SHP77 (cell line): ENCODE measurements around the gene PDCD4.
A peak's percentile ranks its signal among the peaks of the same experiment; 100 is the strongest.

Experiments used
- DNase-seq, 2 experiments: peaks; one replicate each; lab custom pipeline; 2025; lab: John Stamatoyannopoulos, UW

Gene PDCD4

GRCh38 chr10:110842326-110842904, 29.3 kb upstream of the PDCD4 start:
- no peak for DNase-seq

- DNase-seq, result no peak
These were observed 28.7 kb upstream of the PDCD4 start for GRCh38 chr10:110843031-110843430.

- no peak for DNase-seq
These were observed 27.7 kb upstream of the PDCD4 start for GRCh38 chr10:110843796-110844616.

- no peak for DNase-seq
These were observed 27.2 kb upstream of the PDCD4 start for GRCh38 chr10:110844617-110844881.

GRCh38 chr10:110845192-110845755, 26.5 kb upstream of the PDCD4 start:
- no peak for DNase-seq

GRCh38 chr10:110845756-110846620, 25.7 kb upstream of the PDCD4 start:
- DNase-seq, result no peak

GRCh38 chr10:110847374-110847773, 24.4 kb upstream of the PDCD4 start:
- DNase-seq, result no peak

GRCh38 chr10:110848106-110848505, 23.6 kb upstream of the PDCD4 start:
- no peak for DNase-seq

- no peak for DNase-seq
These were observed 21.6 kb upstream of the PDCD4 start for GRCh38 chr10:110850099-110850498.

GRCh38 chr10:110851020-110851612, 20.6 kb upstream of the PDCD4 start:
- DNase-seq, result no peak

- no peak for DNase-seq
These were observed 19.4 kb upstream of the PDCD4 start for GRCh38 chr10:110852255-110852896.

GRCh38 chr10:110852947-110853346, 18.8 kb upstream of the PDCD4 start:
- no peak for DNase-seq

GRCh38 chr10:110853921-110854605, 17.7 kb upstream of the PDCD4 start:
- DNase-seq, result no peak

- peak; percentile 41 to 56 for DNase-seq
These were observed 14.2 kb upstream of the PDCD4 start for GRCh38 chr10:110857265-110858171.

GRCh38 chr10:110858297-110858934, 13.3 kb upstream of the PDCD4 start:
- no peak for DNase-seq

- DNase-seq, result no peak
These were observed 12.3 kb upstream of the PDCD4 start for GRCh38 chr10:110859206-110859972.

GRCh38 chr10:110859973-110860376, 11.8 kb upstream of the PDCD4 start:
- DNase-seq, result no peak

- no peak for DNase-seq
These were observed 11.0 kb upstream of the PDCD4 start for GRCh38 chr10:110860576-110861241.
